Keratinocyte (primary cell): Measurements from ENCODE around the gene FBLN1. TPM values are rescaled to one million over a fixed set of nuclear protein-coding genes. Genes with fewer than 3 reads are reported as not detected.

Experiments
- DNase-seq: peaks from one replicate; pipeline ENCODE4 v3.0.0-alpha.2; 2011; ENCODE audit warnings: low read depth, missing footprints, low spot score
- FAIRE-seq: peaks from 2 replicates; lab custom pipeline; 2011; peaks lifted over from hg19 to GRCh38; lab: Jason Lieb, UNC
- H2AFZ ChIP-seq: 2 replicates; pipeline ENCODE4 v1.6.0; 2012; ENCODE audit warnings: low read length, control low read depth, inconsistent platforms; ENCODE audit not compliant: control insufficient read depth
- H3K27ac ChIP-seq: 2 replicates; pipeline ENCODE4 v1.5.1; 2011; ENCODE audit warnings: low read length; ENCODE audit not compliant: control insufficient read depth, insufficient read depth
- H3K27me3 ChIP-seq: 3 replicates; pipeline ENCODE4 v1.6.0; 2011; ENCODE audit warnings: low read length; ENCODE audit not compliant: control insufficient read depth, insufficient read depth; ENCODE audit errors: extremely low read depth
- H3K36me3 ChIP-seq, 2 experiments: 2 replicates in 1 of 2; 3 replicates in 1 of 2; pipeline ENCODE4 v1.5.1; 2011; ENCODE audit warnings: low read length in 2 of 2, mild to moderate bottlenecking in 1 of 2; ENCODE audit not compliant: control insufficient read depth in 2 of 2, insufficient read depth in 2 of 2; ENCODE audit errors: extremely low read depth in 1 of 2
- H3K4me1 ChIP-seq: 3 replicates; pipeline ENCODE4 v1.5.1; 2011; ENCODE audit warnings: low read length; ENCODE audit not compliant: control insufficient read depth, insufficient read depth; ENCODE audit errors: extremely low read depth
- H3K4me2 ChIP-seq: 3 replicates; pipeline ENCODE4 v1.6.0; 2011; ENCODE audit warnings: low read depth, low read length; ENCODE audit not compliant: control insufficient read depth, insufficient read depth; ENCODE audit errors: extremely low read depth
- H3K4me3 ChIP-seq, 3 experiments: fragments of 200-600 bp in 1 of 3; sonication (generic) in 1 of 3; 2 replicates in 2 of 3; 3 replicates in 1 of 3; pipeline ENCODE4 v1.5.1; 2011 to 2016; ENCODE audit warnings: low read length in 3 of 3, mild to moderate bottlenecking in 3 of 3, control low read depth in 2 of 3, inconsistent platforms in 1 of 3, low read depth in 1 of 3, mixed read lengths in 1 of 3, mixed run types in 1 of 3, moderate library complexity in 1 of 3; ENCODE audit not compliant: control insufficient read depth in 2 of 3, insufficient read depth in 2 of 3; ENCODE audit errors: extremely low read depth in 1 of 3
- H3K79me2 ChIP-seq: 2 replicates; pipeline ENCODE4 v1.6.0; 2012; ENCODE audit warnings: low read length; ENCODE audit not compliant: control insufficient read depth, insufficient read depth
- H3K9ac ChIP-seq: 3 replicates; pipeline ENCODE4 v1.6.0; 2011; ENCODE audit warnings: low read length; ENCODE audit not compliant: control insufficient read depth, insufficient read depth; ENCODE audit errors: extremely low read depth
- H3K9me1 ChIP-seq: 3 replicates; pipeline ENCODE4 v1.6.0; 2011; ENCODE audit warnings: low read length; ENCODE audit not compliant: control insufficient read depth, insufficient read depth; ENCODE audit errors: extremely low read depth
- H3K9me3 ChIP-seq: 2 replicates; pipeline ENCODE4 v1.5.1; 2012; ENCODE audit warnings: low read depth, low read length; ENCODE audit not compliant: control insufficient read depth
- H4K20me1 ChIP-seq: 3 replicates; pipeline ENCODE4 v1.6.0; 2011; ENCODE audit warnings: low read length; ENCODE audit not compliant: control insufficient read depth, insufficient read depth; ENCODE audit errors: extremely low read depth
- CTCF ChIP-seq, 3 experiments: IDR thresholded peaks in 1 of 3; conservative IDR thresholded peaks in 1 of 3; optimal IDR thresholded peaks in 1 of 3; 2 replicates in 2 of 3; 3 replicates in 1 of 3; pipeline versions ENCODE3 to v1.5.1; 2011; ENCODE audit warnings: low read length in 3 of 3, mild to moderate bottlenecking in 3 of 3, moderate library complexity in 2 of 3, control low read depth in 1 of 3, inconsistent platforms in 1 of 3; ENCODE audit not compliant: insufficient read depth in 2 of 3; ENCODE audit errors: extremely low read depth in 1 of 3
- EZH2 ChIP-seq: IDR thresholded peaks from one replicate; pipeline ENCODE4 v1.6.1; 2012; ENCODE audit warnings: inconsistent platforms, mild to moderate bottlenecking, low read length, moderate library complexity
- dilution Hi-C: fragments of 300-500 bp; cut with MboI; formaldehyde crosslinking; loops from one replicate; pipeline ENCODE4 v1.7.0; 2020; ENCODE audit warnings: low sequenced_read_pairs; ENCODE audit not compliant: extremely low pct_ligation_motif_present
- polyA plus RNA-seq, 5 experiments: library from polyadenylated mRNA; depleted of rRNA in 3 of 5; stranded (reverse) in 3 of 5; stranded (forward) in 1 of 5; unstranded in 1 of 5; fragments of >200 nt; gene quantifications; 1 replicate in 1 of 5; 2 replicates in 3 of 5; 3 replicates in 1 of 5; pipeline versions ENCODE4 v1.2.1 to v1.2.3, GENCODE V29; 2011 to 2012; ENCODE audit warnings: missing spikeins in 2 of 5, low read depth in 1 of 5, low replicate concordance in 1 of 5

The FBLN1 gene
- polyA plus RNA-seq, 1 donor (not counting 4 experiments of a cell fraction or from before 2014, with no cell fraction given) = 13.7 TPM

- no peak overlapping the region for H3K9ac ChIP-seq
- TF ChIP-seq EZH2 (no peak), CTCF (optimal IDR thresholded peaks at IDR 0.05 in 1 of 3, IDR thresholded peaks at IDR 0.05 in 1 of 3, conservative IDR thresholded peaks at IDR 0.05 in 1 of 3; ENCODE audit: extremely low read depth in 1 of 3, insufficient read depth in 2 of 3, low read length in 3 of 3) (no peak)
- H3K9me1 ChIP-seq = no peaks in the 10 kb centered on the region
- H2AFZ ChIP-seq = no peak overlapping the region
- no peaks in the 10 kb centered on the region for H3K9me3 ChIP-seq
- DNase-seq (no peak), FAIRE-seq (no peak)
- no peak overlapping the region for H3K27ac ChIP-seq
- no peak overlapping the region for H3K4me3 ChIP-seq
- H3K79me2 ChIP-seq = peaks cover 2% of the 10 kb centered on the region
- H3K4me2 ChIP-seq = no peak overlapping the region
- no peaks in the 10 kb centered on the region for H3K27me3 ChIP-seq
- H4K20me1 ChIP-seq = no peaks in the 10 kb centered on the region
- no peaks in the 10 kb centered on the region for H3K36me3 ChIP-seq
- dilution Hi-C loops = no loop called here
- peaks cover 14% of the 10 kb centered on the region for H3K4me1 ChIP-seq
These were observed 3.5 kb downstream of the FBLN1 start for GRCh38 chr22:45505991-45506747.

GRCh38 chr22:45506816-45507360 is 4.2 kb downstream of the FBLN1 start:
- DNase-seq (no peak), FAIRE-seq (no peak)
- TF ChIP-seq EZH2 = no peak
- no peak for TF ChIP-seq CTCF (optimal IDR thresholded peaks at IDR 0.05 in 1 of 3, IDR thresholded peaks at IDR 0.05 in 1 of 3, conservative IDR thresholded peaks at IDR 0.05 in 1 of 3; ENCODE audit: extremely low read depth in 1 of 3, insufficient read depth in 2 of 3, low read length in 3 of 3)
- Histone ChIP-seq H3K36me3 (no peaks in the 10 kb centered on the region), H2AFZ (no peak overlapping the region), H3K9me3 (no peaks in the 10 kb centered on the region), H4K20me1 (no peaks in the 10 kb centered on the region), H3K27ac (no peak overlapping the region), H3K9ac (no peak overlapping the region), H3K4me2 (no peak overlapping the region), H3K9me1 (no peaks in the 10 kb centered on the region), H3K79me2 (peaks cover 2% of the 10 kb centered on the region), H3K4me3 (no peak overlapping the region), H3K27me3 (no peaks in the 10 kb centered on the region), H3K4me1 (peaks cover 14% of the 10 kb centered on the region)
- dilution Hi-C loops = no loop called here
